Activated CD8-positive, alpha-beta T cell treated with anti-CD3 and anti-CD28 coated beads for 36 hours (primary cell): ENCODE results near the gene ANKH. TPM values are rescaled to one million over a fixed set of nuclear protein-coding genes. Genes with fewer than 3 reads are reported as not detected.

ENCODE experiments used
- ATAC-seq: fragments of 200-7000 bp; cut with Tn5 transposase; one replicate; pipeline ENCODE4 v1.10.0; 2021; ENCODE audit warnings: mild to moderate bottlenecking, moderate library complexity
- CTCF ChIA-PET: fragments of 350-600 bp; sonication (Branson Sonifier 250); formaldehyde crosslinking; loops from one replicate; lab custom pipeline; 2021; ENCODE audit warnings: antibody characterized with exemption; lab: Charles Lee
- POLR2A ChIA-PET: fragments of 350-600 bp; sonication (Branson Sonifier 250); formaldehyde crosslinking; loops from one replicate; lab custom pipeline; 2021; ENCODE audit warnings: antibody characterized with exemption; lab: Charles Lee
- DNase-seq: peaks from one replicate; pipeline ENCODE4 v3.0.0-alpha.2; 2020
- H3K27ac Mint-ChIP-seq: one replicate; pipeline ENCODE4 v1.8.0; 2021; ENCODE audit warnings: mild to moderate bottlenecking, mixed read lengths
- H3K27me3 Mint-ChIP-seq: one replicate; pipeline ENCODE4 v1.8.0; 2021; ENCODE audit warnings: mixed read lengths
- H3K36me3 Mint-ChIP-seq: one replicate; pipeline ENCODE4 v1.8.0; 2021; ENCODE audit warnings: low read depth, mixed read lengths
- H3K4me1 Mint-ChIP-seq: one replicate; pipeline ENCODE4 v1.8.0; 2021; ENCODE audit warnings: low read depth, mixed read lengths
- H3K4me3 Mint-ChIP-seq: one replicate; pipeline ENCODE4 v1.8.0; 2021; ENCODE audit warnings: mild to moderate bottlenecking, moderate library complexity, mixed read lengths
- H3K9me3 Mint-ChIP-seq: one replicate; pipeline ENCODE4 v1.8.0; 2021; ENCODE audit warnings: mixed read lengths
- CTCF ChIP-seq: fragments of 200-600 bp; IDR thresholded peaks from one replicate; pipeline ENCODE4 v1.8.0; 2022; ENCODE audit warnings: antibody characterized with exemption, mild to moderate bottlenecking
- intact Hi-C: fragments of 100-400 bp; cut with micrococcal nuclease; formaldehyde crosslinking; loops from one replicate; pipeline ENCODE4 v1.10.0; 2022
- total RNA-seq, 2 experiments: library from RNA; stranded (reverse); gene quantifications; one replicate each; pipeline ENCODE4 v1.2.3, GENCODE V29; 2021

Gene ANKH
- total RNA-seq, 2 experiments from 2014 or later = 85.4 to 87.2 TPM

DNA sequence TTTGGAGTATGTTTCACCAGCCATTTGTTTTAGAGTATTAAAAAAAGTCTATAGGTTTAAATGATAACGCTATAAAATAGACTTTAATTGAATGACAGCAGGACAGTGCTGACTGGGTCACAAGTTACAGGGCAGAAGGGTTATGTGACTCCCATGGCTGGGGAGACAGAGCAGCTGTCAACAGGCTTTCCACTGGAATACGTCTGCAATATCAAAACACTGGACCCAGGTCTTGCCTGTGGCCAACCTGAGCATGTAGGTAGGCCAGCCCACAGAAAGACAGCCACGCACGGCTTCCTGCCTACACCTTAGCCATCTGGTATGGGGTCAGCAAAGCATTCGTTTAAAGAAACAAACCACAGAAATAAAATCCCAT, 126.4 kb downstream of the ANKH start:
- no peak for DNase-seq
- no peaks in the 10 kb centered on the region for H3K9me3 Mint-ChIP-seq
- H3K27ac Mint-ChIP-seq = no peak overlapping the region
- CTCF ChIA-PET = interaction anchor here (3.4 kb wide), 1 partner anchor 17 kb away, joined by 17 read pairs; no protein-coding TSS in a partner anchor
- H3K4me3 Mint-ChIP-seq = no peak overlapping the region
- H3K36me3 Mint-ChIP-seq = peaks cover 23% of the 10 kb centered on the region
- H3K27me3 Mint-ChIP-seq = no peaks in the 10 kb centered on the region
- peaks cover 35% of the 10 kb centered on the region for H3K4me1 Mint-ChIP-seq
- no peak for ATAC-seq
- intact Hi-C loops = no loop called here
- no peak for TF ChIP-seq CTCF
- POLR2A ChIA-PET = interaction anchor here (1.1 kb wide), 1 partner anchor 19 kb away, joined by 3 read pairs; no protein-coding TSS in a partner anchor

- POLR2A ChIA-PET = interaction anchor here (1.1 kb wide), 1 partner anchor 18 kb away, joined by 3 read pairs; no protein-coding TSS in a partner anchor
- H3K36me3 Mint-ChIP-seq = peaks cover 22% of the 10 kb centered on the region
- DNase-seq (no peak), ATAC-seq (no peak)
- H3K27me3 Mint-ChIP-seq = no peaks in the 10 kb centered on the region
- TF ChIP-seq CTCF = no peak
- H3K9me3 Mint-ChIP-seq = no peaks in the 10 kb centered on the region
- CTCF ChIA-PET = interaction anchor here (2.0 to 3.4 kb wide), 2 partner anchors 17 to 264 kb away, joined by 5 to 17 read pairs; no protein-coding TSS in a partner anchor
- peak overlapping the region; percentile 27 for H3K27ac Mint-ChIP-seq
- no peak overlapping the region for H3K4me3 Mint-ChIP-seq
- peaks cover 31% of the 10 kb centered on the region for H3K4me1 Mint-ChIP-seq
- intact Hi-C loops = no loop called here
Observed at GRCh38 chr5:14744296-14745187, 127.0 kb downstream of the ANKH start.

DNA sequence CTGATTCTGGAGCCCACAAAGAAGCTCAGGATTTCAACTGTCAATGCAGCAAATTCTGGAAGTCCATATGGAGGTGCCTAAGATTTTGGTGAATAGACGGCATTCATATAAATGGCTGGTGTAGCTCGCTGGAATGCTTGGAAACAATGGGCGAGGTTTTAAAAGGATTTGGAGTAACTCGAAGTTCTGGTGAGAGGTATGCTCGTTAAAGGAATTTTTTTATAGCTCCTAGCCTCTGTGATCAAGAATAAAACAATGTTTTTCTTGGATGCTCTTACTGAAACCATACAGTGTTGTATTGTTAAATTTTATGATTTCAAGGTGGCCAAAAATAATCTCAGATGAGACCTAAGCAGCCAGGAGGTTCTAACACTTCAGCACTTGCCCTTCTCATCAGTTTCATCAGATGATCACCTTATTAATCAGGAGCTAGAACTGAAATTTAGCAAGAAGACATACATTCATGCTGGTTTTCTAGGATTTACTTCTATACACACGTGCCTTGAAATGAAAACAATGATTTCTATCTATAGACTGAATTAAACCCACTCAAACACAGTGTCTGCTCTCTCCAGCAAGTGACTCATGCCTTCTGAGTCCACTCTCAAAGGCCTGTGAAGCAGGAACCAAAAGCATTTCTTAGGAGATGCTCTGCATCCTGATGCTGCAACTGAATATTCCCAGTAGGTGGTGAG, 127.8 kb downstream of the ANKH start:
- H3K27me3 Mint-ChIP-seq = no peaks in the 10 kb centered on the region
- H3K27ac Mint-ChIP-seq = no peak overlapping the region
- peaks cover 31% of the 10 kb centered on the region for H3K4me1 Mint-ChIP-seq
- peaks cover 21% of the 10 kb centered on the region for H3K36me3 Mint-ChIP-seq
- ChIA-PET POLR2A (interaction anchor here (0.7 to 0.9 kb wide), 2 partner anchors 15 to 272 kb away, joined by 3 read pairs; no protein-coding TSS in a partner anchor), CTCF (interaction anchor here (2.0 to 3.4 kb wide), 2 partner anchors 16 to 265 kb away, joined by 5 to 17 read pairs; no protein-coding TSS in a partner anchor)
- H3K9me3 Mint-ChIP-seq = no peaks in the 10 kb centered on the region
- no peak overlapping the region for H3K4me3 Mint-ChIP-seq
- no peak for ATAC-seq
- DNase-seq = no peak
- intact Hi-C loops = no loop called here
- no peak for TF ChIP-seq CTCF

DNA sequence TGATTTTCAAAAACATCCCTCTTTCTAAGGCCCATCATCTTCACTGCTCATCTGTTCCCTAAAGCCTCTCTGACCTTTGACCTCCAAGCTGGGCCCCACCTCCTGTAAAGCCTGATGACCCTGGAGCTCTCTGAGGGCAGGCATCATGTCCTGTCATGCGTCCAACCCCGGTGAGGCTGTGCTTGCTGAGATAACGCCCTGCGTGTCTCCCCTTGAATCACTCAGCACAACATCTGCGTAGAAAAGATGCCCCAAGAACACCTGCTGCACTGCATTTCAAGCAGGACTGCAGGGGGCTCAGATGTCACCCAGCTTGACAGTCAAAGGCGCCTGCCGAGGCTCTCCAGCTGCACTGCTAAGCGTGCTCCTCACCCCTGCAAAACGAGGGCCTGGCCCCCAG, 129.1 kb downstream of the ANKH start:
- ChIA-PET CTCF (interaction anchor here (1.4 to 3.4 kb wide), 3 partner anchors 15 to 266 kb away, joined by 5 to 17 read pairs (median 5); no protein-coding TSS in a partner anchor), POLR2A (no interaction called here)
- Mint-ChIP-seq H3K27ac (peak overlapping the region; percentile 1), H3K36me3 (peaks cover 26% of the 10 kb centered on the region), H3K27me3 (no peaks in the 10 kb centered on the region), H3K4me1 (peaks cover 31% of the 10 kb centered on the region), H3K9me3 (no peaks in the 10 kb centered on the region), H3K4me3 (no peak overlapping the region)
- intact Hi-C loops = no loop called here
- ATAC-seq = no peak
- no peak for TF ChIP-seq CTCF
- no peak for DNase-seq
